D721Med (cell line): ENCODE measurements around the gene COLQ.

Experiments used
- DNase-seq: peaks from one replicate; pipeline ENCODE4 v3.0.0; 2011; ENCODE audit warnings: low spot score; ENCODE audit not compliant: insufficient read length
- FAIRE-seq: peaks from 2 replicates; lab custom pipeline; 2011; peaks lifted over from hg19 to GRCh38; lab: Jason Lieb, UNC
- TF ChIP-seq, protein P1 (sequence below): IDR thresholded peaks from 2 replicates; pipeline ENCODE4 v1.5.1; 2012; ENCODE audit warnings: mild to moderate bottlenecking, control low read depth; ENCODE audit not compliant: insufficient read depth; ENCODE audit errors: missing control alignments

The COLQ gene

DNA sequence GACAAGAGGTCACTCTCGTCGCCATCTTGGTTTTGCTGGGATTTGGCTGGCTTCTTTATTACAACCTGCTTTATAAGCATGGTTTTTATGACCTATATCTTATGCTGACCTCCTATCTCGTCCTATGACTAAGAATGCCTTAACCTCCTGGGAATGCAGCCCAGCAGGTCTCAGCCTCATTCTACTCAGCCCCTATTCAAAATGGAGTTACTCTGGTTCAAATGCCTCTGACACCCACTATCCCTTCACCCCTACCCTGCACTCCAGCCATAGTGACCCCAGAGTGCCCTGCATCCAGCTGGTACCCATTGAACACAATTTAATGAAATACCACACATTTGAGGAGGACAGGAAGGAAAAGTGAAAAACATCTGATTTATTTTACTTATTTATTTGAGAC is 117.5 kb downstream of the COLQ start:
- no peak for FAIRE-seq
- TF ChIP-seq, protein P1, sequence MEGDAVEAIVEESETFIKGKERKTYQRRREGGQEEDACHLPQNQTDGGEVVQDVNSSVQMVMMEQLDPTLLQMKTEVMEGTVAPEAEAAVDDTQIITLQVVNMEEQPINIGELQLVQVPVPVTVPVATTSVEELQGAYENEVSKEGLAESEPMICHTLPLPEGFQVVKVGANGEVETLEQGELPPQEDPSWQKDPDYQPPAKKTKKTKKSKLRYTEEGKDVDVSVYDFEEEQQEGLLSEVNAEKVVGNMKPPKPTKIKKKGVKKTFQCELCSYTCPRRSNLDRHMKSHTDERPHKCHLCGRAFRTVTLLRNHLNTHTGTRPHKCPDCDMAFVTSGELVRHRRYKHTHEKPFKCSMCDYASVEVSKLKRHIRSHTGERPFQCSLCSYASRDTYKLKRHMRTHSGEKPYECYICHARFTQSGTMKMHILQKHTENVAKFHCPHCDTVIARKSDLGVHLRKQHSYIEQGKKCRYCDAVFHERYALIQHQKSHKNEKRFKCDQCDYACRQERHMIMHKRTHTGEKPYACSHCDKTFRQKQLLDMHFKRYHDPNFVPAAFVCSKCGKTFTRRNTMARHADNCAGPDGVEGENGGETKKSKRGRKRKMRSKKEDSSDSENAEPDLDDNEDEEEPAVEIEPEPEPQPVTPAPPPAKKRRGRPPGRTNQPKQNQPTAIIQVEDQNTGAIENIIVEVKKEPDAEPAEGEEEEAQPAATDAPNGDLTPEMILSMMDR: no peak
- DNase-seq: no peak

DNA sequence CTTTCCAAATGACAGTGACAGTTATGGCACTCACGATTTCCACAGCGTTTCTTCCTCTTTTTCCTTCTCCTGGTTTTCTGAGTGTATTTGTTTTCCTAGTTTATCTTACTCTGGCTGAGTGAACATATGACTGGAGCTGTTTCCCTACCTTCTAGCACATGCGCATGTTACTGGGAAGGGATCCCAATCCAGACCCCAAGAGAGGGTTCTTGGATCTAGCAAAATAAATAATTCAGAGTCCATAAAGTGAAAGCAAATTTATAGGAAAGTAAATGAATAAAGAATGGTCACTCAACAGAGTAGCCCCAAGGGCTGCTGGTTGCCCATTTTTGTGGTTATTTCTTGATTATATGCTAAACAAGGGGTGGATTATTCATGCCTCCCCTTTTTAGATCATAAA is 118.0 kb downstream of the COLQ start:
- DNase-seq: no peak
- TF ChIP-seq, protein P1: no peak
- no peak for FAIRE-seq

DNA sequence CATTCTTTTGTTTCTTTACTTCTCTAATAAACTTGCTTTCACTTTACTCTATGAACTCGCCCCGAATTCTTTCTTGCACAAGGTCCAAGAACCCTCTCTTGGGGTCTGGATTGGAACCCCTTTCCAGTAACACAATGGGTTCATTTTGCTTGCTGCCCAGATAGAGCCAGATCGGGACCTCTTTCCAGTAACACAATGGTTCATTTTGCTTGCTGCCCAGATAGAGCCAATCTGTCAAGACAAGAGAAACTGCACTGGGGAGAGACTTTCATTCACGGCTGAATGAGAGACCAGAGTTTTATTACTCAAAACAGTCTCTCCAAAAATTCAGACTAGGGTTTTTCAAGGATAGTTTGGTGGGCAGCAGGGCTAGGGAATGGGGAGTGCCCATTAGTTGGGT is 119.6 kb downstream of the COLQ start:
- FAIRE-seq: no peak
- TF ChIP-seq, protein P1: no peak

More for the DNA sequence above, 119.6 kb downstream of the COLQ start:
- DNase-seq: no peak
